Ovary (tissue), 3 donors: ENCODE results near the gene RRH.

ENCODE experiments used
- CTCF ChIP-seq, 3 donors: fragments of 450-650 bp in 2 of 3; fragments of 200-600 bp in 1 of 3; IDR thresholded peaks; one replicate each; pipeline versions ENCODE4 v1.5.1 to v1.8.0; 2016 to 2022; ENCODE audit warnings: antibody characterized with exemption in 3 of 3, mild to moderate bottlenecking in 1 of 3
- EP300 ChIP-seq: sonication (generic); formaldehyde crosslinking; IDR thresholded peaks from one replicate; pipeline ENCODE4 v1.6.1; 2017; ENCODE audit warnings: antibody characterized with exemption
- POLR2A ChIP-seq: fragments of 450-650 bp; IDR thresholded peaks from one replicate; pipeline ENCODE4 v1.6.1; 2017; ENCODE audit warnings: antibody characterized with exemption, mild to moderate bottlenecking, moderate library complexity
- donor health status: DM: no; HTN: no; CAD: no.

DNA sequence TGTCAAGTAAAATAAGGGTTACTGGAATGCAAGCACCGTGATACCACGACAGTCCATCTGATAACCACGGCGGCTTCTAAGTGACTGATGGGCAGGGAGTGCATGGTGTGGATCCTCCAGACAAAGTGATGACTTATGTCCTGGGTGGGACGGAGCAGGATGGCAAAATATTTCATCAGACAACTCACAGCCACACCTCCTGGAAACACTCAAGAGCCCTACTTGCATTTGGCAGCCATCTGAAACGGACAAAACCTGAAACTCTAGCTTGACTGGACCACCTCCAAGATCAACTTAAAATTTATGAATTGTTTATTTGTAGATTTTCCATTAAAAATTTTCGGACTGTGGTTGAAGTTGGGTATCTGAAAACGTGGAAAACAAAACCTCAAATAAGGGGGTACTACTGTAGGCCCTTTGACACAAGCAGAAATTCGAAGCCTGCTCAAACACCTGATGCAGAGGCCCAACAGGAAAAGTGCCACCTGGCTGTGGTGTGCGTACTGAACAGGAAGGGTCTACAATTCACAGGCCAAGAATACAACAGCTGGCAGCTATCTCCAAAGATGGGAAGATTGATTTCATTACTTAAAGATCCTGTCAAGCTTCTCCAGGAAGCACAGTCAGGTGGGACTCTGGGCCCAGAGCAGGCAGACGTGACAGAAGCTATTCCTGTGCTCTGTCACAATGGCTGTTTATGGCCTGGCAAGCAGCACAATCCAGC is 46.2 kb downstream of the RRH start:
- TF ChIP-seq POLR2A (no peak), CTCF (IDR thresholded peaks at IDR 0.05) (no peak), EP300 (no peak)
